ENCODE results near the gene MYPOP.
"Not testable (repeated sequence)": the region's sequence is repeated elsewhere in the genome, so short reads cannot be mapped to it uniquely, and the experiment has no call there.

The MYPOP gene

DNA sequence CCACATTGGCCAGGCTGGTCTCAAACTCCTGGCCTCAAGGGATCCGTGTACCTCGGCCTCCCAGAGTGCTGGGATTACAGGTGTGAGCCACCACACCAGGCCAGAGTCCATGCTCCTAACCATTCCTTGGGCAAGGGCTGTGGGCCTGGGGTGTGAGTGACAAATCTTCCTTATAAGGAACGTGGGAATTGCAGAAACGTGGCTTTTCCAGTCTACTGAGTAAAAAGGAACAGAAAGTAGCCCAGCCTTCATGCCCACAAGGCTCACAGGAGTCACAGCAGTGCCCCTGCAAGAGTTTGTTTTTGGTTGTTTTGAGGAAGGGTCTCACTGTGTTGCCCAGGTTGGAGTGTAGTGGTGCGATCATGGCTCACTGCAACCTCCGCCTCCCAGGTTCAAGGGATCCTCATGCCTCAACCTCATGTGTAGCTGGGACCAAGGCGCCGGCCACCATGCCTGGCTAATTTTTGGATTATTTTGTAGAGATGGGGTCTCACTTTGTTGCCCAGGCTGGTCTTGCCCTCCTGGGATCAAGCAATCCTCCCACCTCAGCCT lies 5.1 kb downstream of the MYPOP start:
- Histone ChIP-seq H3K36me3 (ENCODE audit: control insufficient read depth in 2 of 2, insufficient read depth in 1 of 2, low read length in 2 of 2) (peaks cover 33 to 58% of the 10 kb centered on the region in 2 experiments; a peak in 2 of 3 replicates), H3K9me3 (ENCODE audit: control insufficient read depth, insufficient read depth, low read depth, low read length) (no peaks in the 10 kb centered on the region), H3K4me1 (ENCODE audit: control insufficient read depth, insufficient read depth, low read length) (0 out of 2 replicates have a peak, but pooled peaks cover 4% of the 10 kb centered on the region), H3K27ac (ENCODE audit: extremely low read depth, low read depth, low read length) (no peak overlapping the region), H3K4me3 (ENCODE audit: low read depth, low read length) (no peak overlapping the region)
- TF ChIP-seq ZNF350 (tag by site-specific recombination; IDR thresholded peaks at IDR 0.05) (no peak), ZNF121 (tag by site-specific recombination; IDR thresholded peaks at IDR 0.05) (peak; percentile 88), ZNF2 (tag by site-specific recombination; IDR thresholded peaks at IDR 0.05) (no peak), ZNF707 (tag by site-specific recombination; IDR thresholded peaks at IDR 0.05) (no peak)
- ChIA-PET CTCF (interaction anchor here (1.3 kb wide), 1 partner anchor 11 kb away, joined by 3 read pairs; the partner anchor contains the start of gene IRF2BP1), POLR2A (no interaction called here)

DNA sequence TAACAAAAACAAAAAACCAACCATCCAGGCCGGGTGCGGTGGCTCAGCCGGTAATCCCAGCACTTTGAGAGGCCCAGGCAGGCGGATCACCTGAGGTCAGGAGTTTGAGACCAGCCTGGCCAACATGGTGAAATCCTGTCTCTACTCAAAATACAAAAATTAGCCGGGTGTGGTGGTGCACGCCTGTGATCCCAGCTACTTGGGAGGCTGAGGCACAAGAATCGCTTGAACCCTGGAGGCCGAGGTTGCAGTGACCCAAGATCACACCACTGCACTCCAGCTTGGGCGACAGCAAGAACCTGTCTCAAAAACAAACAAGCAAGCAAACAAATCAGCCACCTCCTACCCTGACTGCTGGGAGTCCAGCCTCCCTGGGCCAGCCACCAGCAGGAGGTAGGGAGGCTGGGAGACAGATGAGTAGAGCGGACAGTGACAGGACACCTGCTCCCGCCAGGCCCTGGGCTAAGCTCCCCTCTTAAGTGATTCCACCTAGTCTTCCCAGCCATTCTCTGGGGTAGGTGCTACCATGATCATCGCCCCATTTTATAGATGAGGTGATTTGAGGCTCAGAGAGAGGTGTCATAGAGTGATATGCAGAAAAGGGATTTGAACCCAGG lies 6.3 kb downstream of the MYPOP start:
- H3K9me3 ChIP-seq (ENCODE audit: control insufficient read depth, insufficient read depth, low read depth, low read length); H3K4me3 ChIP-seq (ENCODE audit: low read depth, low read length); POLR2A ChIA-PET; H3K4me1 ChIP-seq (ENCODE audit: control insufficient read depth, insufficient read depth, low read length); H3K27ac ChIP-seq (ENCODE audit: extremely low read depth, low read depth, low read length): not testable (repeated sequence)
- H3K36me3 ChIP-seq (ENCODE audit: control insufficient read depth in 2 of 2, insufficient read depth in 1 of 2, low read length in 2 of 2): peaks cover 36 to 61% of the 10 kb centered on the region in 2 experiments; a peak in 2 of 3 replicates
- CTCF ChIA-PET: interaction anchor here (1.0 to 1.3 kb wide), 2 partner anchors 9 to 10 kb away, joined by 3 read pairs; partner anchors contain the start of gene IRF2BP1

- H3K4me3 ChIP-seq (ENCODE audit: low read depth, low read length): no peak overlapping the region
- no peaks in the 10 kb centered on the region for H3K4me1 ChIP-seq (ENCODE audit: control insufficient read depth, insufficient read depth, low read length)
- ChIA-PET POLR2A (interaction anchor here (1.6 kb wide), 1 partner anchor 8 kb away, joined by 3 read pairs; no protein-coding TSS in a partner anchor), CTCF (interaction anchor here (1.0 kb wide), 2 partner anchors 8 to 79 kb away, joined by 3 read pairs; no protein-coding TSS in a partner anchor)
- no peak for TF ChIP-seq ZNF292 (tag by site-specific recombination; IDR thresholded peaks at IDR 0.05; ENCODE audit: borderline replicate concordance, low read depth)
- no peak for TF ChIP-seq ZNF114 (tag by site-specific recombination; IDR thresholded peaks at IDR 0.05)
- TF ChIP-seq ZNF626 (tag by site-specific recombination; IDR thresholded peaks at IDR 0.05): no peak
- no peak for TF ChIP-seq ZNF23 (tag by site-specific recombination; IDR thresholded peaks at IDR 0.05; ENCODE audit: borderline replicate concordance)
- TF ChIP-seq ZNF175 (tag by site-specific recombination; IDR thresholded peaks at IDR 0.05): no peak
- no peak for TF ChIP-seq ZBTB20 (tag by site-specific recombination; IDR thresholded peaks at IDR 0.05)
- no peak for TF ChIP-seq OVOL3 (tag by site-specific recombination; IDR thresholded peaks at IDR 0.05)
- H3K36me3 ChIP-seq (ENCODE audit: control insufficient read depth in 2 of 2, insufficient read depth in 1 of 2, low read length in 2 of 2): peaks cover 36 to 55% of the 10 kb centered on the region in 2 experiments; a peak in 2 of 3 replicates
- H3K9me3 ChIP-seq (ENCODE audit: control insufficient read depth, insufficient read depth, low read depth, low read length): no peaks in the 10 kb centered on the region
- no peak overlapping the region for H3K27ac ChIP-seq (ENCODE audit: extremely low read depth, low read depth, low read length)
These were observed 6.9 kb downstream of the MYPOP start for GRCh38 chr19:45895519-45895972.

GRCh38 chr19:45890877-45891276 lies 11.5 kb downstream of the MYPOP start:
- ChIA-PET CTCF (interaction anchor here (1.7 kb wide), 1 partner anchor 8 kb away, joined by 7 read pairs; no protein-coding TSS in a partner anchor), POLR2A (interaction anchor here (2.6 kb wide), 1 partner anchor 12 kb away, joined by 11 read pairs; the partner anchor contains the start of gene MYPOP)

More at GRCh38 chr19:45890877-45891276, 11.5 kb downstream of the MYPOP start:
- Histone ChIP-seq H3K9me3 (ENCODE audit: control insufficient read depth, insufficient read depth, low read depth, low read length) (no peaks in the 10 kb centered on the region), H3K27ac (ENCODE audit: extremely low read depth, low read depth, low read length) (no peak overlapping the region), H3K4me1 (ENCODE audit: control insufficient read depth, insufficient read depth, low read length) (no peaks in the 10 kb centered on the region), H3K4me3 (ENCODE audit: low read depth, low read length) (no peak overlapping the region), H3K36me3 (ENCODE audit: control insufficient read depth in 2 of 2, insufficient read depth in 1 of 2, low read length in 2 of 2) (peaks cover 10 to 18% of the 10 kb centered on the region in 2 experiments; a peak in 2 of 3 replicates)
- no peak for TF ChIP-seq OVOL3 (tag by site-specific recombination; IDR thresholded peaks at IDR 0.05)
- no peak for TF ChIP-seq ZNF324 (tag by site-specific recombination; IDR thresholded peaks at IDR 0.05)
- TF ChIP-seq ZNF175 (tag by site-specific recombination; IDR thresholded peaks at IDR 0.05): no peak
- TF ChIP-seq ZSCAN5A (tag by site-specific recombination; IDR thresholded peaks at IDR 0.05): no peak
- TF ChIP-seq ZNF654 (tag by site-specific recombination; IDR thresholded peaks at IDR 0.05; ENCODE audit: low read depth): no peak
- no peak for TF ChIP-seq ZNF292 (tag by site-specific recombination; IDR thresholded peaks at IDR 0.05; ENCODE audit: borderline replicate concordance, low read depth)
- no peak for TF ChIP-seq ZNF121 (tag by site-specific recombination; IDR thresholded peaks at IDR 0.05)
- no peak for TF ChIP-seq ATF2 (tag by site-specific recombination; IDR thresholded peaks at IDR 0.05; ENCODE audit: low read depth)
- TF ChIP-seq REPIN1 (tag by site-specific recombination; IDR thresholded peaks at IDR 0.05; ENCODE audit: low read depth): no peak
- TF ChIP-seq ZBTB21 (tag by site-specific recombination; IDR thresholded peaks at IDR 0.05): no peak
